B cell (primary cell): ENCODE results near the gene ELMO1. TPM values are rescaled to one million over a fixed set of nuclear protein-coding genes. Genes with fewer than 3 reads are reported as not detected.

Source experiments
- ATAC-seq: fragments of 200-7000 bp; cut with Tn5 transposase; one replicate; pipeline ENCODE4 v1.10.0; 2021; ENCODE audit warnings: low read depth, mild to moderate bottlenecking, moderate number of reproducible peaks, moderate library complexity
- CTCF ChIA-PET: fragments of 350-600 bp; sonication (Branson Sonifier 250); formaldehyde crosslinking; loops from one replicate; lab custom pipeline; 2021; ENCODE audit warnings: antibody characterized with exemption, inconsistent platforms; lab: Charles Lee
- POLR2A ChIA-PET: fragments of 350-600 bp; sonication (Branson Sonifier 250); formaldehyde crosslinking; loops from one replicate; lab custom pipeline; 2021; ENCODE audit warnings: antibody characterized with exemption; lab: Charles Lee
- DNase-seq: peaks from one replicate; pipeline ENCODE4 v3.0.0; 2013
- H2AFZ ChIP-seq: 2 replicates; pipeline ENCODE4 v1.6.1; 2012; ENCODE audit warnings: mild to moderate bottlenecking, low read depth, low read length; ENCODE audit not compliant: insufficient read depth, poor library complexity, severe bottlenecking
- H3K27ac ChIP-seq, 2 donors: 1 replicate in 1 of 2; 2 replicates in 1 of 2; pipeline ENCODE4 v1.5.1; 2012 to 2013; ENCODE audit warnings: low read length in 2 of 2, mild to moderate bottlenecking in 2 of 2, moderate library complexity in 1 of 2
- H3K27me3 ChIP-seq, 4 experiments: fragments of 200-600 bp in 1 of 4; sonication (generic) in 1 of 4; replicated peaks in 1 of 4; 1 replicate in 2 of 4; 2 replicates in 2 of 4; pipeline versions ENCODE4 v1.6.1 to v1.7.0; 2013 to 2016; ENCODE audit warnings: low read length in 3 of 4, mild to moderate bottlenecking in 2 of 4, mixed read lengths in 1 of 4, moderate library complexity in 1 of 4; ENCODE audit not compliant: insufficient read depth in 4 of 4, control insufficient read depth in 3 of 4; ENCODE audit errors: control extremely low read depth in 1 of 4
- H3K36me3 ChIP-seq, 2 experiments: replicated peaks in 1 of 2; 1 replicate in 1 of 2; 2 replicates in 1 of 2; pipeline versions ENCODE4 v1.6.1 to v1.7.1; 2013; ENCODE audit warnings: low read length in 1 of 2; ENCODE audit not compliant: insufficient read depth in 2 of 2, control insufficient read depth in 1 of 2; ENCODE audit errors: control extremely low read depth in 1 of 2, extremely low read depth in 1 of 2
- H3K4me1 ChIP-seq, 2 donors: fragments of 200-600 bp in 1 of 2; sonication (generic) in 1 of 2; 1 replicate in 1 of 2; 2 replicates in 1 of 2; pipeline versions ENCODE4 v1.5.1 to v1.6.1; 2013 to 2017; ENCODE audit warnings: low read length in 2 of 2; ENCODE audit not compliant: control insufficient read depth in 2 of 2, insufficient read depth in 2 of 2
- H3K4me2 ChIP-seq: replicated peaks from 2 replicates; pipeline ENCODE3; 2012; ENCODE audit warnings: mild to moderate bottlenecking, low read depth, low read length; ENCODE audit not compliant: poor library complexity, severe bottlenecking
- H3K4me3 ChIP-seq, 5 experiments: fragments of 200-600 bp in 1 of 5; sonication (generic) in 1 of 5; 1 replicate in 3 of 5; 2 replicates in 2 of 5; pipeline versions ENCODE4 v1.5.1 to v1.7.0; 2011 to 2016; ENCODE audit warnings: low read length in 4 of 5, mild to moderate bottlenecking in 4 of 5, low read depth in 2 of 5, control low read depth in 1 of 5, moderate library complexity in 1 of 5; ENCODE audit not compliant: insufficient read depth in 1 of 5; ENCODE audit errors: control extremely low read depth in 1 of 5, extremely low read depth in 1 of 5
- H3K79me2 ChIP-seq: fragments of 200-600 bp; sonication (generic); one replicate; pipeline ENCODE4 v1.6.0; 2016; ENCODE audit warnings: low read length; ENCODE audit not compliant: control insufficient read depth, insufficient read depth
- H3K9ac ChIP-seq: fragments of 200-600 bp; sonication (generic); 2 replicates; pipeline ENCODE4 v1.6.1; 2017; ENCODE audit warnings: mild to moderate bottlenecking, low read length, moderate library complexity
- H3K9me3 ChIP-seq, 3 donors: one replicate each; pipeline versions ENCODE4 v1.6.1 to v1.7.1; 2013; ENCODE audit warnings: low read length in 2 of 3; ENCODE audit not compliant: control insufficient read depth in 2 of 3, insufficient read depth in 1 of 3; ENCODE audit errors: control extremely low read depth in 1 of 3
- H4K20me1 ChIP-seq: 2 replicates; pipeline ENCODE4 v1.6.0; 2012; ENCODE audit warnings: mild to moderate bottlenecking, low read length; ENCODE audit not compliant: insufficient read depth, control insufficient read depth, poor library complexity, severe bottlenecking
- H3K27ac Mint-ChIP-seq: one replicate; pipeline ENCODE4 v1.8.0; 2021; ENCODE audit warnings: mixed read lengths
- H3K27me3 Mint-ChIP-seq: one replicate; pipeline ENCODE4 v1.8.0; 2021; ENCODE audit warnings: mixed read lengths
- H3K4me1 Mint-ChIP-seq: one replicate; pipeline ENCODE4 v1.8.0; 2021; ENCODE audit warnings: mixed read lengths
- H3K4me3 Mint-ChIP-seq: one replicate; pipeline ENCODE4 v1.8.0; 2021; ENCODE audit warnings: mixed read lengths
- H3K9me3 Mint-ChIP-seq: one replicate; pipeline ENCODE4 v1.8.0; 2022; ENCODE audit warnings: mixed read lengths; ENCODE audit not compliant: insufficient read depth
- EZH2 ChIP-seq: IDR thresholded peaks from 2 replicates; pipeline ENCODE4 v1.6.1; 2012; ENCODE audit warnings: borderline replicate concordance, low read depth, mild to moderate bottlenecking, moderate library complexity, low read length; ENCODE audit not compliant: insufficient read depth, poor library complexity, severe bottlenecking
- WGBS: methylation state at CpG from one replicate; pipeline ENCODE4 v1.1.5; 2013; ENCODE audit warnings: missing lambda C conversion rate; ENCODE audit not compliant: insufficient coverage; 5-methylcytosine and 5-hydroxymethylcytosine counted together
- intact Hi-C: fragments of 100-400 bp; cut with micrococcal nuclease; formaldehyde crosslinking; loops from one replicate; pipeline ENCODE4 v1.10.0; 2022
- polyA plus RNA-seq: library from polyadenylated mRNA; depleted of rRNA; stranded (reverse); fragments of >200 nt; gene quantifications from 2 replicates; pipeline ENCODE4 v1.2.3, GENCODE V29; 2012
- total RNA-seq, 2 donors: library from RNA; stranded (reverse); fragments of 120-200 nt in 1 of 2; gene quantifications; 1 replicate in 1 of 2; 2 replicates in 1 of 2; pipeline versions ENCODE4 v1.2.3 to v1.2.4, GENCODE V29; 2013 to 2022
- TF ChIP-seq, protein P1 (sequence below): fragments of 200-600 bp; IDR thresholded peaks from one replicate; pipeline ENCODE4 v1.8.0; 2022; ENCODE audit warnings: antibody characterized with exemption, mild to moderate bottlenecking

Gene ELMO1
- total and polyA plus RNA-seq, 2 donors (not counting 1 experiment from before 2014, with no cell fraction given): 44.7 to 177 TPM

- H3K4me1 Mint-ChIP-seq: peaks cover 13% of the 10 kb centered on the region
- Histone ChIP-seq H2AFZ (no peak overlapping the region), H3K9me3 (no peaks in the 10 kb centered on the region), H3K27ac (no peak overlapping the region), H4K20me1 (no peaks in the 10 kb centered on the region), H3K4me1 (no peaks in the 10 kb centered on the region), H3K79me2 (no peaks in the 10 kb centered on the region), H3K4me3 (no peak overlapping the region), H3K9ac (no peak overlapping the region), H3K27me3 (no peaks in the 10 kb centered on the region), H3K36me3 (peaks cover 0 to 10% of the 10 kb centered on the region in 2 experiments), H3K4me2 (no peak overlapping the region)
- no peak for ATAC-seq
- POLR2A ChIA-PET: no interaction called here
- DNase-seq: no peak
- no peak overlapping the region for H3K27ac Mint-ChIP-seq
- H3K9me3 Mint-ChIP-seq: no peaks in the 10 kb centered on the region
- WGBS: 100% methylated on average over 1 of the region's 1 CpG
- TF ChIP-seq, protein P1, sequence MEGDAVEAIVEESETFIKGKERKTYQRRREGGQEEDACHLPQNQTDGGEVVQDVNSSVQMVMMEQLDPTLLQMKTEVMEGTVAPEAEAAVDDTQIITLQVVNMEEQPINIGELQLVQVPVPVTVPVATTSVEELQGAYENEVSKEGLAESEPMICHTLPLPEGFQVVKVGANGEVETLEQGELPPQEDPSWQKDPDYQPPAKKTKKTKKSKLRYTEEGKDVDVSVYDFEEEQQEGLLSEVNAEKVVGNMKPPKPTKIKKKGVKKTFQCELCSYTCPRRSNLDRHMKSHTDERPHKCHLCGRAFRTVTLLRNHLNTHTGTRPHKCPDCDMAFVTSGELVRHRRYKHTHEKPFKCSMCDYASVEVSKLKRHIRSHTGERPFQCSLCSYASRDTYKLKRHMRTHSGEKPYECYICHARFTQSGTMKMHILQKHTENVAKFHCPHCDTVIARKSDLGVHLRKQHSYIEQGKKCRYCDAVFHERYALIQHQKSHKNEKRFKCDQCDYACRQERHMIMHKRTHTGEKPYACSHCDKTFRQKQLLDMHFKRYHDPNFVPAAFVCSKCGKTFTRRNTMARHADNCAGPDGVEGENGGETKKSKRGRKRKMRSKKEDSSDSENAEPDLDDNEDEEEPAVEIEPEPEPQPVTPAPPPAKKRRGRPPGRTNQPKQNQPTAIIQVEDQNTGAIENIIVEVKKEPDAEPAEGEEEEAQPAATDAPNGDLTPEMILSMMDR: no peak
- no peak for TF ChIP-seq EZH2
- H3K4me3 Mint-ChIP-seq: no peak overlapping the region
- intact Hi-C loops: loop anchor here (1.0 kb wide), 1 partner anchor 15 kb away; no protein-coding TSS in a partner anchor
- no peaks in the 10 kb centered on the region for H3K27me3 Mint-ChIP-seq
- CTCF ChIA-PET: no interaction called here
These were observed 369.2 kb downstream of the ELMO1 start for GRCh38 chr7:37079420-37079819.

DNA sequence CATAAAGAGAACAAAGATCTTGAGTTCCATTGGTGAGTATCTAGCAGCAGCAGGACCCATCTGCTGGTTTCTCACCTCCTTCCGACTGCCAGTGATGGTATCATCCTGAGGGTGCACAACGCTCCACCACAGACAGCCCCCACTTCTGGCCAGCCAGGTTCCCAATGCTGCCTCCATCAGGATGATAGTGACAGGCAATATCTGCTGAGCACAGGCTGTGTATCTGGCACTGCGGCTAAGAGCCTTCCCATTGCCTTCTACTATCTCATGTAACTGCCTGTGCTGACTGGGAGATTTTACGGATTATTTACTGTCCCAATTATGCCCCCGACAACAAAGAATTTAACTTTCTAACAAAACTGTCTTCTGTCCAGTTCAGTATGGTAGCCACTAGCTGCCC lies 372.0 kb downstream of the ELMO1 start:
- DNase-seq: no peak
- no peaks in the 10 kb centered on the region for H3K4me1 ChIP-seq
- H3K4me2 ChIP-seq: no peak overlapping the region

More for the DNA sequence above, 372.0 kb downstream of the ELMO1 start:
- intact Hi-C loops: no loop called here
- Histone ChIP-seq H3K9me3 (no peaks in the 10 kb centered on the region), H3K4me3 (no peak overlapping the region), H4K20me1 (no peaks in the 10 kb centered on the region), H3K27me3 (no peaks in the 10 kb centered on the region), H2AFZ (no peak overlapping the region), H3K9ac (no peak overlapping the region), H3K27ac (no peak overlapping the region), H3K79me2 (no peaks in the 10 kb centered on the region), H3K36me3 (peaks cover 0 to 10% of the 10 kb centered on the region in 2 experiments)
- H3K9me3 Mint-ChIP-seq: no peaks in the 10 kb centered on the region
- H3K4me3 Mint-ChIP-seq: no peak overlapping the region
- ATAC-seq: no peak
- 100% methylated on average over 4 of the region's 5 CpGs for WGBS
- H3K27ac Mint-ChIP-seq: no peak overlapping the region
- peaks cover 4% of the 10 kb centered on the region for H3K4me1 Mint-ChIP-seq
- ChIA-PET CTCF (no interaction called here), POLR2A (no interaction called here)
- TF ChIP-seq EZH2: no peak
- TF ChIP-seq, protein P1: no peak
- H3K27me3 Mint-ChIP-seq: no peaks in the 10 kb centered on the region
